Suprapubic skin (tissue), 4 donors: Measurements from ENCODE around the gene VWCE. TPM values are rescaled to one million over a fixed set of nuclear protein-coding genes. Genes with fewer than 3 reads are reported as not detected.

Source experiments
- DNase-seq, 2 donors: peaks; one replicate each; pipeline ENCODE4 v3.0.0-alpha.2; 2019; ENCODE audit warnings: low spot score in 2 of 2
- H3K27ac ChIP-seq: fragments of 200-600 bp; sonication (generic); one replicate; pipeline ENCODE4 v1.5.1; 2019
- H3K27me3 ChIP-seq: fragments of 200-600 bp; sonication (generic); one replicate; pipeline ENCODE4 v1.5.1; 2019
- H3K36me3 ChIP-seq: fragments of 200-600 bp; sonication (generic); one replicate; pipeline ENCODE4 v1.5.1; 2019
- H3K4me1 ChIP-seq: fragments of 200-600 bp; sonication (generic); one replicate; pipeline ENCODE4 v1.5.1; 2019
- H3K4me3 ChIP-seq: fragments of 200-600 bp; sonication (generic); one replicate; pipeline ENCODE4 v1.5.1; 2019; ENCODE audit warnings: mild to moderate bottlenecking
- H3K9me3 ChIP-seq: fragments of 200-600 bp; sonication (generic); one replicate; pipeline ENCODE4 v1.5.1; 2019
- EP300 ChIP-seq: sonication (generic); formaldehyde crosslinking; IDR thresholded peaks from one replicate; pipeline ENCODE4 v1.6.1; 2017; ENCODE audit warnings: antibody characterized with exemption
- POLR2A ChIP-seq, 2 donors: fragments of 450-650 bp; IDR thresholded peaks; one replicate each; pipeline ENCODE4 v1.6.1; 2017; ENCODE audit warnings: antibody characterized with exemption in 2 of 2, mild to moderate bottlenecking in 2 of 2, moderate library complexity in 2 of 2
- POLR2AphosphoS5 ChIP-seq, 3 donors: sonication (generic); formaldehyde crosslinking; IDR thresholded peaks; one replicate each; pipeline ENCODE4 v1.6.1; 2017; ENCODE audit warnings: antibody characterized with exemption in 3 of 3
- WGBS: methylation state at CpG from one replicate; pipeline ENCODE4 v1.1.5; 2018; 5-methylcytosine and 5-hydroxymethylcytosine counted together
- total RNA-seq, 4 donors: library from RNA; depleted of rRNA; stranded (reverse); fragments of >200 nt; gene quantifications; one replicate each; pipeline ENCODE4 v1.1.0, GENCODE V29; 2016
- TF ChIP-seq, protein P1 (sequence below), 2 donors: fragments of 200-600 bp in 1 of 2; fragments of 450-650 bp in 1 of 2; sonication (generic) in 1 of 2; IDR thresholded peaks; one replicate each; pipeline ENCODE4 v1.5.1; 2016 to 2019; ENCODE audit warnings: antibody characterized with exemption in 2 of 2, mild to moderate bottlenecking in 1 of 2, moderate library complexity in 1 of 2

The VWCE gene
- total RNA-seq, 4 donors from 2014 or later = 0.26 to 1.7 (median 1.6) TPM

GRCh38 chr11:61340979-61341378 lies 45.9 kb upstream of the VWCE start:
- Histone ChIP-seq H3K27ac (no peak overlapping the region), H3K4me3 (no peak overlapping the region), H3K4me1 (peaks cover 21% of the 10 kb centered on the region), H3K36me3 (peaks cover 34% of the 10 kb centered on the region), H3K9me3 (no peaks in the 10 kb centered on the region), H3K27me3 (no peaks in the 10 kb centered on the region)
- no peak for DNase-seq
- TF ChIP-seq EP300 = no peak
- TF ChIP-seq, protein P1, sequence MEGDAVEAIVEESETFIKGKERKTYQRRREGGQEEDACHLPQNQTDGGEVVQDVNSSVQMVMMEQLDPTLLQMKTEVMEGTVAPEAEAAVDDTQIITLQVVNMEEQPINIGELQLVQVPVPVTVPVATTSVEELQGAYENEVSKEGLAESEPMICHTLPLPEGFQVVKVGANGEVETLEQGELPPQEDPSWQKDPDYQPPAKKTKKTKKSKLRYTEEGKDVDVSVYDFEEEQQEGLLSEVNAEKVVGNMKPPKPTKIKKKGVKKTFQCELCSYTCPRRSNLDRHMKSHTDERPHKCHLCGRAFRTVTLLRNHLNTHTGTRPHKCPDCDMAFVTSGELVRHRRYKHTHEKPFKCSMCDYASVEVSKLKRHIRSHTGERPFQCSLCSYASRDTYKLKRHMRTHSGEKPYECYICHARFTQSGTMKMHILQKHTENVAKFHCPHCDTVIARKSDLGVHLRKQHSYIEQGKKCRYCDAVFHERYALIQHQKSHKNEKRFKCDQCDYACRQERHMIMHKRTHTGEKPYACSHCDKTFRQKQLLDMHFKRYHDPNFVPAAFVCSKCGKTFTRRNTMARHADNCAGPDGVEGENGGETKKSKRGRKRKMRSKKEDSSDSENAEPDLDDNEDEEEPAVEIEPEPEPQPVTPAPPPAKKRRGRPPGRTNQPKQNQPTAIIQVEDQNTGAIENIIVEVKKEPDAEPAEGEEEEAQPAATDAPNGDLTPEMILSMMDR (IDR thresholded peaks at IDR 0.05) = no peak
- TF ChIP-seq POLR2AphosphoS5 (IDR thresholded peaks at IDR 0.05) = no peak
- no peak for TF ChIP-seq POLR2A (IDR thresholded peaks at IDR 0.05)
- 90% methylated on average over 2 of the region's 2 CpGs for WGBS

GRCh38 chr11:61339490-61339878 lies 44.4 kb upstream of the VWCE start:
- Histone ChIP-seq H3K4me1 (peaks cover 21% of the 10 kb centered on the region), H3K9me3 (no peaks in the 10 kb centered on the region), H3K36me3 (peaks cover 34% of the 10 kb centered on the region), H3K4me3 (no peak overlapping the region), H3K27me3 (no peaks in the 10 kb centered on the region), H3K27ac (no peak overlapping the region)
- DNase-seq = no peak
- WGBS = 91% methylated on average over 4 of the region's 4 CpGs
- TF ChIP-seq EP300 = no peak
- no peak for TF ChIP-seq POLR2AphosphoS5 (IDR thresholded peaks at IDR 0.05)
- TF ChIP-seq, protein P1 (IDR thresholded peaks at IDR 0.05) = no peak

DNA sequence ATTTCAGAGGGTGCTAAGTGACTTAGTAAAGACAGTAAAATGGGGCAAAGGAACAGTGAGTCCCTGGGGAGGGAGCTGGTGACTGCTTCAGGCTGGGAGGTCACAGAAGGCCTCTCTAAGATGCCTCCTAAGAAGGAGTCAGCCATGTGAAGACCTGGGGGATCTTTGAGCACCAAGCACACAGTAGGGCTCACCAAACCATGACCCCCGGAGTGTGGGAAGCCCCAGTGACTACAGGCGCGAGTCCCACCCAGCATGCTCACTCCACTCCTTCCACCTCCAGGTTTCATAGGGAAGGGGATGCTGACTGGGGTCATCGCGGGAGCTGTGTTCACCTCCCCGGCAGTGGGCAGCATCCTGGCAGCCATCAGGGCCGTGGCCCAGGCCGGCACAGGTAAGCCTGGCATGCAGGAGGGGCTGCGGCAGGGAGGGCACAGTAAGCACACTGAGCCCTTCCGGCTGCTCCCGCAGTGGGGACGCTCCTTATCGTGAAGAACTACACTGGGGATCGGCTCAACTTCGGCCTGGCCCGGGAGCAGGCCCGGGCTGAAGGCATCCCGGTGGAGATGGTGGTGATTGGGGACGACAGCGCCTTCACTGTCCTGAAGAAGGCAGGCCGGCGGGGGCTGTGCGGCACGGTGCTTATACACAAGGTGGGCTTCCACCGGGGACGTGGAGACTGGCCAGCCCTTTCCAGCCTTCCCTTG lies 43.8 kb upstream of the VWCE start:
- no peak for TF ChIP-seq POLR2A (IDR thresholded peaks at IDR 0.05)
- no peak for TF ChIP-seq EP300
- no peak for TF ChIP-seq POLR2AphosphoS5 (IDR thresholded peaks at IDR 0.05)
- H3K36me3 ChIP-seq = peaks cover 32% of the 10 kb centered on the region
- DNase-seq = no peak
- H3K27ac ChIP-seq = no peak overlapping the region
- H3K4me3 ChIP-seq = no peak overlapping the region
- WGBS = 89% methylated on average over 6 of the region's 26 CpGs
- H3K27me3 ChIP-seq = no peaks in the 10 kb centered on the region
- peaks cover 26% of the 10 kb centered on the region for H3K4me1 ChIP-seq
- H3K9me3 ChIP-seq = no peaks in the 10 kb centered on the region

- DNase-seq = no peak
- Histone ChIP-seq H3K27me3 (no peaks in the 10 kb centered on the region), H3K27ac (no peak overlapping the region), H3K9me3 (no peaks in the 10 kb centered on the region), H3K4me1 (peaks cover 33% of the 10 kb centered on the region), H3K36me3 (peaks cover 22% of the 10 kb centered on the region), H3K4me3 (no peak overlapping the region)
- 89% methylated on average over 8 of the region's 15 CpGs for WGBS
- TF ChIP-seq POLR2A (IDR thresholded peaks at IDR 0.05) = no peak
Observed at GRCh38 chr11:61337706-61338470, 42.8 kb upstream of the VWCE start.

DNA sequence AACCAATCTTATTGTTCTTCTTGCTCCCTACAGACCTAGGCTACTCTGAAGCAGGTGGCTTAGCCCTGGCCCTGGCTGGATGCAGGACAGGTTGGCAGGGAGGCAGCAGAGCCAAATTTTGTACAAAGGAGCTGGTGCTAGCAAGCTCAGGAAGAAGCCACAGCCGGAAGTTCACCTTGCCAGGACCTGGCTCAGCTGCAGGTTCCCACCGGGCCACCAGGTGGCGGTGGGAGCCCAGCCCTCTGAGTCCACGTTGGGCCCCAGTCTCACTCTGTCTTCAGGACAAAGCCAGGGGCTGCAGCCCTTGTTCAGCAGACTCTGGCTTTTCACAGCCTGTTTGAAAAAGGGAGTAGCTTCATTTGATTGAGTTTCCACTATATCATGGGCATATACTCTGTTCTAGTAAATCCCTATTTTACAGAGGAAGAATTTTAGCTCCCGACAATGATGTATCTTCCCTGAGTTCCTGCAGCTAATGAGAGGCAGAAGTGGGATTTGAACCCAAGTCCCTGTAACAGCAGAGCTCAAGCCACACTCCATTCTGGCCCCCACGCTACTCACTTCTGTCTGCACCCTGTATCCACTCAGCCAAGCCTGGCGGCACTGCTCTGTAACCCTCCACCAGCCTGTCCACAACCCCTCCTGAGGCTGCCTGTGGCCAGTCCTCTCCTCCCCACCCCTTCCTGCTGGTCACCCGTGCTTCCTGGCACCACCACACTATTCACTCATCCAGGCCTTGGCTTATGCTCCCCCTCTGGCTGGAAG lies 41.2 kb upstream of the VWCE start:
- DNase-seq = peak in 1 of 2 donors; percentile 87
- WGBS = 31% methylated on average over 8 of the region's 8 CpGs
- no peak overlapping the region for H3K4me3 ChIP-seq
- no peaks in the 10 kb centered on the region for H3K9me3 ChIP-seq
- TF ChIP-seq POLR2AphosphoS5 (IDR thresholded peaks at IDR 0.05) (peak in 1 of 3 donors; percentile 32), EP300 (no peak)
- TF ChIP-seq, protein P1 (IDR thresholded peaks at IDR 0.05) = peak; percentile 95 to 96
- H3K36me3 ChIP-seq = peaks cover 6% of the 10 kb centered on the region
- no peaks in the 10 kb centered on the region for H3K27me3 ChIP-seq
- H3K27ac ChIP-seq = peak overlapping the region; percentile 46
- H3K4me1 ChIP-seq = peaks cover 45% of the 10 kb centered on the region

- Histone ChIP-seq H3K9me3 (no peaks in the 10 kb centered on the region), H3K36me3 (peaks cover 5% of the 10 kb centered on the region), H3K4me1 (peaks cover 56% of the 10 kb centered on the region), H3K4me3 (no peak overlapping the region), H3K27ac (peak overlapping the region; percentile 46), H3K27me3 (no peaks in the 10 kb centered on the region)
- TF ChIP-seq POLR2AphosphoS5 (IDR thresholded peaks at IDR 0.05) (no peak), EP300 (no peak), POLR2A (IDR thresholded peaks at IDR 0.05) (no peak)
- TF ChIP-seq, protein P1 (IDR thresholded peaks at IDR 0.05) = no peak
- no peak for DNase-seq
- WGBS = 92% methylated on average over 1 of the region's 1 CpG
Observed at GRCh38 chr11:61335355-61335710, 40.2 kb upstream of the VWCE start.
